H7 (cell line): Measurements from ENCODE around the gene S1PR5. TPM values are rescaled to one million over a fixed set of nuclear protein-coding genes. Genes with fewer than 3 reads are reported as not detected.

Source experiments
- DNase-seq: peaks from one replicate; pipeline ENCODE4 v3.0.0; 2012
- H3K27me3 ChIP-seq: 2 replicates; pipeline ENCODE4 v1.6.0; 2011; ENCODE audit warnings: mild to moderate bottlenecking, low read length; ENCODE audit not compliant: control insufficient read depth, insufficient read depth
- H3K36me3 ChIP-seq: replicated peaks from 2 replicates; pipeline ENCODE4 v1.5.1; 2011; ENCODE audit warnings: low read length; ENCODE audit not compliant: control insufficient read depth, insufficient read depth
- H3K4me3 ChIP-seq: 2 replicates; pipeline ENCODE4 v1.5.1; 2011; ENCODE audit warnings: low read depth, mild to moderate bottlenecking, control low read depth, low read length, moderate library complexity; ENCODE audit not compliant: insufficient read depth
- total RNA-seq: library from RNA; depleted of rRNA; stranded (reverse); fragments of >200 nt; shearing (Covaris generic); gene quantifications from 2 replicates; pipeline ENCODE4 v1.2.3, GENCODE V29; 2014

S1PR5 gene
- total RNA-seq, 1 experiment from 2014 or later: 16.1 TPM

- peak; percentile 94 for DNase-seq
- peaks cover 45% of the 10 kb centered on the region for H3K27me3 ChIP-seq
- peak overlapping the region; percentile 39; the same call in 1 of the 2 replicates for H3K4me3 ChIP-seq
Measured at GRCh38 chr19:10514211-10515145, 2.8 kb downstream of the S1PR5 start.

DNA sequence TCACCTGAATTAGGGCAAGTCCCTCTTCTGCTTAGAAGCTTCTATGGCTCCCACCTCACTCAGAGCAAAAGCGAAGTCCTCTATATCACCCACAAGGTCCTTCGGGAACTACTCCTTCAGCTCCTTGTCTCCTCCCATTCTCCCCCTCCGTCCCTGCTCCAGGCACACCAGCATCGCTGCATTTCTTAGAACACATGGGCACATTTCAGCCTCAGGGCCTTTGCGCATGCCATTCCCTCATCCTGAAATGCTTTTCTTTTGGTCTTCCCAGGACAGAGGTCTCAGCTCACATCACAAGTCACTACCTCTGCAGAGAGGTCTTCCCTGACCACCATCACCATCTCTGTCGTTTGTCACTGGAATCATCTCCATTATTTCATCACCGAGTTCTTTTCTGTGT is 4.0 kb downstream of the S1PR5 start:
- Histone ChIP-seq H3K36me3 (no peaks in the 10 kb centered on the region), H3K4me3 (no peak overlapping the region), H3K27me3 (peaks cover 34% of the 10 kb centered on the region)
- peak; percentile 35 for DNase-seq

More at GRCh38 chr19:10514211-10515145, 2.8 kb downstream of the S1PR5 start:
- H3K36me3 ChIP-seq: no peaks in the 10 kb centered on the region

GRCh38 chr19:10510301-10510802 is 6.9 kb downstream of the S1PR5 start:
- Histone ChIP-seq H3K27me3 (peaks cover 16% of the 10 kb centered on the region; the same call in 1 of the 2 replicates), H3K36me3 (no peaks in the 10 kb centered on the region), H3K4me3 (no peak overlapping the region)
- peak; percentile 92 for DNase-seq

- no peak for DNase-seq
- no peak overlapping the region for H3K4me3 ChIP-seq
- H3K36me3 ChIP-seq: no peaks in the 10 kb centered on the region
- H3K27me3 ChIP-seq: peaks cover 5% of the 10 kb centered on the region; the same call in 1 of the 2 replicates
Measured at GRCh38 chr19:10508707-10509106, 8.5 kb downstream of the S1PR5 start.

DNA sequence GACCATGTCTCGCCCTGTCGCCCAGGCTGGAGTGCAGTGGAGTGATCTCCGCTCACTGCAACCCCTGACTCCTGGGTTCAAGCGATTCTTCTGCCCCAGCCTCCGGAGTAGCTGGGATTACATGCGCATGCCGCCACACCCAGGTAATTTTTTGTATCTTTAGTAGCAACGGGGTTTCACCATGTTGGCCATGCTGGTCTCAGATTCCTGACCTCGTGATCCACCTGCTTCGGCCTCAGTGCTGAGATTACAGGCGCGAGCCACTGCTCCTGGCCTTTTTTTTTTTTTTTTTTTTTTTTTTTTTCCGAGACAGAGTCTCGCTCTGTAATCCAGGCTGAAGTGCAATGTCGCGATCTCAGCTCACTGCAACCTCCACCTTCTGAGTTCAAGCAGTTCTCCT is 9.2 kb downstream of the S1PR5 start:
- H3K36me3 ChIP-seq: no peaks in the 10 kb centered on the region
- H3K4me3 ChIP-seq: no peak overlapping the region
- DNase-seq: no peak
- peaks cover 1% of the 10 kb centered on the region; the same call in 1 of the 2 replicates for H3K27me3 ChIP-seq

GRCh38 chr19:10505583-10506229 is 11.5 kb downstream of the S1PR5 start:
- DNase-seq: peak; percentile 85
- Histone ChIP-seq H3K4me3 (no peak overlapping the region), H3K36me3 (no peaks in the 10 kb centered on the region), H3K27me3 (no peaks in the 10 kb centered on the region; the same call in 1 of the 2 replicates)

DNA sequence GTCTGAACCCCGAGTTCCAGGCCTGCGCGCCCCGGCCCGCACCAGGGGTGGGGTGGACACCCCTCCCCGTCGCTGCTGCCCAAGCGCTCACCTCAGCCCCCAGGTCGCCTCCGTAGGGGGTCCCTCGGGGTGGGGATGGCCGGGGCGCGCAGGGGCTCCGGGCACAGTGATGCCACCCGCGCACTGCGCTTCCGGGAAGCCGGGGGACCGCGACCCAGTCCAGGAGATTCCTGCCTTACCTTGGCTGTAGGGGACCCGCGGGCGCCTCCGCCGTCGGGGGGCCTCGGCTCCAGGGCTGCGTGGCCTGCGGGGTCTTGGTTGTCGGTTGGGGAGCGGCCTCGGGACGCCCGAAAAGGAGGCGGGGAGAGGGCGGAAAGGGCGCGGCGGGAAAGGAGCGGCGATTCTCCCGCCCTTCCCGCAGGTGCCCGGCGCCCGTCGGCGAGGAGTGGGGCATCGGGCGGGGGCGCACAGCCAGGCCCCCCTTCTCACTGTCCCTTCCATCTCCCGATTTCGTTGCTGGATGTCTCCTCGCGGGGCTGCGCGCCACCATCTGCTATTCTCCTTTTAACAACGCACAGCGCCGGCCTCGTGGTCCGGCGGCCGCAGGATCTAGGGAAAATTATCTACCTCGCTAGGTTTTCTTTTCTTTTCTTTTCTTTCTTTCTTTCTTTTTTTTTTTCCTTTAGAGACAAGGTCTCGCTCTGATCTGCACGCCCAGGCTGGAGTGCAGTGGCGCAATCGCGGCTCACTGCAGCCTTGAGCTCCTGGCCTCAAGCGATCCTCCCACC is 14.1 kb downstream of the S1PR5 start, which contains the start of gene KEAP1:
Gene KEAP1, minus strand, starts transcription at position 355 of the 788 bp plus-strand sequence. CDS start 3,323 bp downstream, outside the sequence.
- Histone ChIP-seq H3K4me3 (peak within 1 kb of the TSS; percentile 93), H3K36me3 (peaks cover 12% of the 10 kb centered on the region), H3K27me3 (no peaks in the 10 kb centered on the region; the same call in 1 of the 2 replicates)
- DNase-seq: peak; percentile 89

DNA sequence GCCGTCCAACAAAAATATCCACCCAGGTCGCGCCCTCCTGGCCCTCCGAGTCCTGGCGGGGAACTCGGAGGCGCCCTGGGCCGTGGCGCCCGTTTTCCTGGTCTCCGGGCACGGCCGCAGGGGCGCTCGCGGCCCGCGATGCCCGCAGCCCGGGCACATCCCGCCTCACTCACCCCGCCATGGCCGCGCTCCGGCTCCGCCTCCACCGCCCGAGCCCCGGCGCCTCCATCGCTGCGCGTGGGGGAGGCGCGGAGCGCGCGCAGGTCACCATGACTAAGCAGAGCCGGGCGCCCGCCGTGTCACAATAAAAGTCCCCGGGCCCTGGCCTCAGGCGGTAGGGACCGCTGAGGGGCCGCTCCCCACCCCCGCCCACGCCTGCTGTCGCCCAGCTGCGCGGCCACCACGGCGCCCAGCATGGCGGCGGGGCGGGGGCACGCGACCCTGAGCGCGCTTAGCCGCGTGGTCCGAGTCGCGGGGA is 14.7 kb downstream of the S1PR5 start:
- DNase-seq: peak; percentile 98
- H3K4me3 ChIP-seq: peak overlapping the region; percentile 93
- H3K36me3 ChIP-seq: peaks cover 14% of the 10 kb centered on the region
- H3K27me3 ChIP-seq: no peaks in the 10 kb centered on the region; the same call in 1 of the 2 replicates

DNA sequence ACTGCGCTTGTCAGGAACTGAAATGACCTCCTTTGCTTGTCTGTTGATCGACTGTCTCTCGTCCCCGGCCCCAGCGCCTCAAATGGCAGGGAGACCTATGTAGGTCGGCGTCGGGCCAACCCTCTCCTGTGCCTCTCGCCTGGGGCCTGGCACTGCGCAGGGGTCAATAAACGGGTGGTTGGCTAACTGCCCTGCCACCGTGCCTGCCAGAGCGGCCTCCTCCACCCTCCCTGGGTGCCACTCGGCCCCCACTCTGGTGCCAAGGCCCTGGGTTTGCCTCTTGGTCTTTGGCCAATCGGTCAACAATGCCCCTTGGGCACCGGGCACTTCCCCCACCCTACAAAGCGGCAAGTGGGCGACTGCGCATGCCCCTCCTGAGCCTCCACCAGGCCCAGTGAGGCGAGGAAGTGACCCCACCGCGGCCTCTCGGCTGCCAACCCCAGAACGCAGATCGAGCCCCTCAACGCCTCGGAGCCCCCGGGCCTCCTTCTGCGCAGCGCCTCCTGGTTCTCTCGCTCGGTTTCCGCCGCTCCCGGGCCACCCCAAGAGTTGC is 15.2 kb downstream of the S1PR5 start:
- peak; percentile 86 for DNase-seq
- H3K4me3 ChIP-seq: peak overlapping the region; percentile 93
- H3K36me3 ChIP-seq: peaks cover 15% of the 10 kb centered on the region
- H3K27me3 ChIP-seq: no peaks in the 10 kb centered on the region; the same call in 1 of the 2 replicates

- Histone ChIP-seq H3K36me3 (peaks cover 17% of the 10 kb centered on the region), H3K4me3 (no peak overlapping the region)
- DNase-seq: no peak
Measured at GRCh38 chr19:10500247-10500592, 17.0 kb downstream of the S1PR5 start.

DNA sequence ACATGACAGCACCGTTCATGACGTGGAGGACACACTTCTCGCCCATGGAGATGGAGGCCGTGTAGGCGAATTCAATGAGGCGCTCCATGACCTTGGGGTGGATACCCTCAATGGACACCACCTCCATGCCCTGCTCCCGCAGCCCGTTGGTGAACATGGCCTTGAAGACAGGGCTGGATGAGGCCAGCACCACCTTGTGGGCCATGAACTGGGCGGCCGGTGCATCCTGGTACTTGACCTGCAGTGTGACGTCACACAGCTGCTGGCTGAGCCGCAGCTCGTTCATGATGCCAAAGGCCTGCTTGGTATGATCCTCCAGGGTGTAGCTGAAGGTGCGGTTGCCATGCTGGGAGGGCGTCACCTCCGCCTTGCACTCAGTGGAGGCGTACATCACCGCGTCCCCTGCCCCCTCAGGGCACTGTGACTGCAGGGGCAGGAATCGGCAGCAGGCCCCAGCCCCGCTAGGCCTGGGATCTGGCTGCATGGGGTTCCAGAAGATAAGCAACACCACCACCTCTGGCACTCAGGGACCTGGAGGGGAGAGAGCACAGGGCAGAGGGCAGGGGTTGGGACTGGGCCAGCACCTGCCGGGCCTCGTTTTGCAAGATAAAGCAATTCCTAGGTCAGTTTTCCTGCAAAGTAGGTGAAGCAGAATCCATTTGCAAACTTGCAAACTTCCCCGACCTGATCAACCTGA is 17.5 kb downstream of the S1PR5 start:
- peak; percentile 89 for DNase-seq
- peaks cover 19% of the 10 kb centered on the region for H3K36me3 ChIP-seq
- no peaks in the 10 kb centered on the region; the same call in 1 of the 2 replicates for H3K27me3 ChIP-seq
- no peak overlapping the region for H3K4me3 ChIP-seq

More at GRCh38 chr19:10500247-10500592, 17.0 kb downstream of the S1PR5 start:
- no peaks in the 10 kb centered on the region; the same call in 1 of the 2 replicates for H3K27me3 ChIP-seq

DNA sequence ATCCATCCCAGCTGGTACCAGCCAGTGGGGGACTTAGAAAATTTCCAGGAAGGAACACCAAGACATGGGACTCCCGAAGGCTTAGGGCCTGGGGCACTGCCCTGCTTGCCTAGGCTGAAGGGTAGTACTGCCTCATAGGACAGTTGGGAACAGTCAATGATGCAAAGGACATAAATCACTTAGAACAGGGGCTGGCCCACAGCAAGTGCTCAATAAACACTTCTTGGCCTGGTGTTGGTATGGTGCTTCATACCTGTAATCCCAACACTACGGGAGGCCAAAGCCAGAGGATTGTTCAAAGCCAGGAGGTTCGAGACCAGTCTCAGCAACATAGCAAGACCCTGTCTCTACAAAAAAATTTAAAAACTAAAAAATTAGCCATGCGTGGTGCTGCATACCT is 19.9 kb downstream of the S1PR5 start:
- peak; percentile 21 for DNase-seq

DNA sequence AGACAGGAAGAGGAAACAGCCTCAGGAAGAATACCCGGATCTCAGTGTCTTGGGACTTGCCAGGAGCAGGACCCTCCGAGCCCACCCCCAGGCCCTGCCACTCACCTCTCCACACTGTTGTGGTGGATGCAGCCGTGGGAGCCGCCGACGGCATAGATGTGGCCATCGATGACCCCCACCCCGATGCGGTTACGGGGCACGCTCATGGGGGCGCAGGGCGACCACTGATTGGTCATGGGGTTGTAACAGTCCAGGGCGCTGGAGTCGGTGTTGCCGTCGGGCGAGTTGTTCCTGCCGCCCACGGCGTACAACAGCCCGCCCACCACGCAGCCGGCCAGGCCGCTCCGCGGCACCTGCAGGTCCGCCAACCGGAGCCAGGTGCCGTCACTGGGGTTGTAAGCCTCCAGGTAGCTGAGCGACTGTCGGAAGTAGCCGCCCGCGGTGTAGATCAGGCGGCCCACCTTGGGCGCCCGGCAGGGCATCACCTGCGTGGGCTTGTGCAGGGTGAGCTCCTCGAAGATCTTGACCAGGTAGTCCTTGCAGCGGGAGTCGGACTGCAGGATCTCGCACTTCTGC is 25.7 kb downstream of the S1PR5 start:
- Histone ChIP-seq H3K4me3 (no peak overlapping the region), H3K27me3 (no peaks in the 10 kb centered on the region), H3K36me3 (peaks cover 29% of the 10 kb centered on the region)
- no peak for DNase-seq

More for the DNA sequence above, 19.9 kb downstream of the S1PR5 start:
- peaks cover 21% of the 10 kb centered on the region for H3K36me3 ChIP-seq
- no peak overlapping the region for H3K4me3 ChIP-seq
- H3K27me3 ChIP-seq: no peaks in the 10 kb centered on the region
